AG04450 (cell line): Measurements from ENCODE around the gene BCL2L14. TPM values are rescaled to one million over a fixed set of nuclear protein-coding genes. Genes with fewer than 3 reads are reported as not detected.

Experiments used
- CTCF ChIA-PET: fragments of 300-600, 350-600 bp; formaldehyde crosslinking; extraction: SDS; loops from one replicate; lab custom pipeline; 2022; ENCODE audit warnings: antibody characterized with exemption, inconsistent platforms; lab: Charles Lee
- POLR2A ChIA-PET: fragments of 350-600 bp; formaldehyde crosslinking; extraction: SDS; loops from one replicate; lab custom pipeline; 2021; ENCODE audit warnings: antibody characterized with exemption, inconsistent platforms; lab: Yijun Ruan, JAX
- DNase-seq: peaks from one replicate; pipeline ENCODE4 v3.0.0-alpha.2; 2011; ENCODE audit warnings: low read depth, low spot score
- H3K27ac ChIP-seq: one replicate; pipeline ENCODE4 v1.5.1; 2012; ENCODE audit warnings: low read depth, low read length, control low read depth
- H3K27me3 ChIP-seq: one replicate; pipeline ENCODE4 v1.6.0; 2012; ENCODE audit warnings: low read length; ENCODE audit not compliant: control insufficient read depth, insufficient read depth
- H3K4me3 ChIP-seq: 2 replicates; pipeline ENCODE4 v1.5.1; 2011; ENCODE audit warnings: mild to moderate bottlenecking, low read depth, low read length, control low read depth
- H3K9me3 ChIP-seq: 2 replicates; pipeline ENCODE4 v1.5.1; 2012; ENCODE audit warnings: low read length; ENCODE audit not compliant: control insufficient read depth, insufficient read depth
- CTCF ChIP-seq: IDR thresholded peaks from 2 replicates; pipeline ENCODE4 v1.5.1; 2011; ENCODE audit warnings: low read depth, low read length, control low read depth, inconsistent platforms
- polyA minus RNA-seq: library from RNA; depleted of rRNA, polyadenylated mRNA; stranded (reverse); fragments of >200 nt; gene quantifications from 2 replicates; pipeline ENCODE4 v1.2.3, GENCODE V29; 2011; rRNA and poly(A)+ RNA removed
- polyA plus RNA-seq: library from polyadenylated mRNA; depleted of rRNA; stranded (reverse); fragments of >200 nt; gene quantifications from 2 replicates; pipeline ENCODE4 v1.2.3, GENCODE V29; 2011; rRNA removed

BCL2L14 gene, protein sequence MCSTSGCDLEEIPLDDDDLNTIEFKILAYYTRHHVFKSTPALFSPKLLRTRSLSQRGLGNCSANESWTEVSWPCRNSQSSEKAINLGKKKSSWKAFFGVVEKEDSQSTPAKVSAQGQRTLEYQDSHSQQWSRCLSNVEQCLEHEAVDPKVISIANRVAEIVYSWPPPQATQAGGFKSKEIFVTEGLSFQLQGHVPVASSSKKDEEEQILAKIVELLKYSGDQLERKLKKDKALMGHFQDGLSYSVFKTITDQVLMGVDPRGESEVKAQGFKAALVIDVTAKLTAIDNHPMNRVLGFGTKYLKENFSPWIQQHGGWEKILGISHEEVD
- polyA plus RNA-seq: not detected in 2 replicates
- polyA minus RNA-seq: not detected in 2 replicates

- DNase-seq: no peak
- ChIA-PET CTCF (no interaction called here), POLR2A (interaction anchor here (0.5 kb wide), 1 partner anchor 666 kb away, joined by 3 read pairs; no protein-coding TSS in a partner anchor)
- TF ChIP-seq CTCF: no peak
- Histone ChIP-seq H3K27me3 (peaks cover 32% of the 10 kb centered on the region), H3K4me3 (no peak within 1 kb of the TSS), H3K27ac (no peak within 1 kb of the TSS), H3K9me3 (no peaks in the 10 kb centered on the region; the same call in 1 of the 2 replicates)
These were observed at the start of gene BCL2L14 for GRCh38 chr12:12070674-12071656. Gene BCL2L14, plus strand, starts transcription at chr12:12070939. Its CDS starts 8,367 bp downstream, at chr12:12079306.

DNA sequence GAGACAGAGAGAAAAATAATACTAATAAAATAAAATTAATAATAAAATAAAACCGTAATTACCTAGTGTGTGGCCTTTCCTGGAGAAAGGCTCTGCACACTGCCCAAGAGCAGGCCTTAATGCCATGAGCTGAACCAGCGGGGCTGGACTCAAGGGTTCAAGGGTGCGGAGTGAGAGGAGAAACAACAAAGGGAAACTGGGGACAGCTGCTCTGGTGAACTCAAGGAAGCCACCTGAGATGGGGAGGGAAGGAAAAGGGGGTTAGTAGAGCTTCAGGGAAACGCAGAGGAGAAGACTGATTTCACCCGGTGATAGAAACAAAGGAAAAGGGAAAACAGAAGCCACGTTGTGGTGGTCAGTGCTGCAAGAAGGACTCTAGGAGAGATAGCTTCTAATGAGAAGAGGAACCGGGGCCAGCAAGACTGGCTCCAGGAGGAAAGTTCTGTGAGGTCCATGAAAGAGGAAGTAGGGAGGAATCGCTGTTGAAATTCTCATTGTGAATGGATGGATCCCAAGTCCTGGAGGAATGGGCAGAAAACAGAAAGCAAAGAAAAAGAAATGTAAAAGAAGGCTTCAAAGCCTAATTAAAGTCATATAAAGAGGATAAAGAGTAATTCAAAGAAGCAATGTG lies 48.3 kb upstream of the BCL2L14 start:
- H3K27me3 ChIP-seq: peaks cover 22% of the 10 kb centered on the region
- no peak overlapping the region for H3K27ac ChIP-seq
- no peak overlapping the region for H3K4me3 ChIP-seq
- ChIA-PET POLR2A (no interaction called here), CTCF (interaction anchor here (0.6 to 2.0 kb wide), 4 partner anchors 10 to 441 kb away, joined by 3 to 7 read pairs (median 3); no protein-coding TSS in a partner anchor)
- H3K9me3 ChIP-seq: peaks cover 4% of the 10 kb centered on the region; the same call in 1 of the 2 replicates
- TF ChIP-seq CTCF: no peak
- DNase-seq: no peak

DNA sequence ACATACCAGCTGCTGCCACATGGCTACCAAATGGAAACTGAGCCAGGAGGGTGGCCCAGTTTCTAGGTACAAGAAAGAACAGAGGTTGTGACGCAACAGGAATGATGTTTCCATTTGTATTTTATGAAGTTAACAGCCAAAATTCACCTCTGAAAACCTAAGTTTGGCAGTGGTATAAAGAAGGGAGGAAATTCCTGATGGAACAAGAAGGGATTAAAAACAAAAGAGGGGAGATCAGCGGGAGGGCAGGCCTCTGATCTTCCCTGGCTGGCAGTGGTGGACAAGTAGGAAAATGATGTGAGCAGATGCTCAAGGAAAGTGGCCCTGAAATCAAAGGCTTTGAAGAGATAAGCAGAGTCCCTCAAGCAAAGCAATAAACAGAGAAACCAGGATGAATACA lies 47.3 kb upstream of the BCL2L14 start:
- Histone ChIP-seq H3K9me3 (peaks cover 4% of the 10 kb centered on the region; the same call in 1 of the 2 replicates), H3K27me3 (peaks cover 25% of the 10 kb centered on the region), H3K27ac (no peak overlapping the region), H3K4me3 (no peak overlapping the region)
- ChIA-PET POLR2A (no interaction called here), CTCF (interaction anchor here (2.0 kb wide), 1 partner anchor 9 kb away, joined by 7 read pairs; no protein-coding TSS in a partner anchor)
- DNase-seq: no peak
- no peak for TF ChIP-seq CTCF

GRCh38 chr12:12024911-12025682 lies 45.6 kb upstream of the BCL2L14 start:
- ChIA-PET CTCF (no interaction called here), POLR2A (no interaction called here)
- peaks cover 4% of the 10 kb centered on the region; the same call in 1 of the 2 replicates for H3K9me3 ChIP-seq
- DNase-seq: no peak
- no peak for TF ChIP-seq CTCF
- H3K4me3 ChIP-seq: no peak overlapping the region
- peaks cover 25% of the 10 kb centered on the region for H3K27me3 ChIP-seq
- H3K27ac ChIP-seq: no peak overlapping the region
